Upper lobe of left lung (tissue), 4 donors: ENCODE measurements around the gene IQSEC1.

ENCODE experiments used
- POLR2A ChIP-seq, 4 donors: fragments of 450-650 bp; IDR thresholded peaks; one replicate each; pipeline ENCODE4 v1.5.1; 2016 to 2017; ENCODE audit warnings: antibody characterized with exemption in 4 of 4, mild to moderate bottlenecking in 2 of 4
- TF ChIP-seq, protein P1 (sequence below), 6 experiments: fragments of 450-650 bp in 4 of 6; fragments of 200-600 bp in 2 of 6; sonication (generic) in 2 of 6; IDR thresholded peaks; one replicate each; pipeline ENCODE4 v1.5.1; 2016 to 2019; ENCODE audit warnings: antibody characterized with exemption in 6 of 6

DNA sequence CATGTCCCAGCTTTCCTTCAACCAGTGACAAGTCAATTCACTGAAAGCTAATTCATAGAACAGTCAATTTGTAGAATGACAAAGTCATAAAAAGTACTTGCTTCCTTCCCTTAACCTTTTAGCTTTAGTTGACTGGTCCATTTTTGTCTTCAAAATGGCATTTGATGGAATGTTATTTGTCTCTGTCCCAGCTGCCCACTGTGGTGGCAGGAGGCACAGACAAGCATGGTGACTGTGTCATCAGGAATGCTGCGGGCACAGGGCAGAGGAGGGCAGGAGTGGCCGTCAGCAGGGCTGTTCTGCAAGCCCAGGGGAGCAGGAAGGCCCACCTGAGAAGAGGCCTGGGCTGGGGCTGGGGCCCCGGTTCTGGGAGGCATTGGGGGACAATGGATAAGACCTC is 10.0 kb downstream of the IQSEC1 start:
- no peak for TF ChIP-seq POLR2A (IDR thresholded peaks at IDR 0.05)
- TF ChIP-seq, protein P1, sequence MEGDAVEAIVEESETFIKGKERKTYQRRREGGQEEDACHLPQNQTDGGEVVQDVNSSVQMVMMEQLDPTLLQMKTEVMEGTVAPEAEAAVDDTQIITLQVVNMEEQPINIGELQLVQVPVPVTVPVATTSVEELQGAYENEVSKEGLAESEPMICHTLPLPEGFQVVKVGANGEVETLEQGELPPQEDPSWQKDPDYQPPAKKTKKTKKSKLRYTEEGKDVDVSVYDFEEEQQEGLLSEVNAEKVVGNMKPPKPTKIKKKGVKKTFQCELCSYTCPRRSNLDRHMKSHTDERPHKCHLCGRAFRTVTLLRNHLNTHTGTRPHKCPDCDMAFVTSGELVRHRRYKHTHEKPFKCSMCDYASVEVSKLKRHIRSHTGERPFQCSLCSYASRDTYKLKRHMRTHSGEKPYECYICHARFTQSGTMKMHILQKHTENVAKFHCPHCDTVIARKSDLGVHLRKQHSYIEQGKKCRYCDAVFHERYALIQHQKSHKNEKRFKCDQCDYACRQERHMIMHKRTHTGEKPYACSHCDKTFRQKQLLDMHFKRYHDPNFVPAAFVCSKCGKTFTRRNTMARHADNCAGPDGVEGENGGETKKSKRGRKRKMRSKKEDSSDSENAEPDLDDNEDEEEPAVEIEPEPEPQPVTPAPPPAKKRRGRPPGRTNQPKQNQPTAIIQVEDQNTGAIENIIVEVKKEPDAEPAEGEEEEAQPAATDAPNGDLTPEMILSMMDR (IDR thresholded peaks at IDR 0.05): no peak
